GM21529 (cell line): ENCODE measurements around the gene MCM9.

Experiments used
- ATAC-seq: cut with Tn5 transposase; IDR thresholded peaks from one replicate; pipeline ENCODE4 v1.9.1; 2021; ENCODE audit not compliant: unreplicated experiment

Gene MCM9

GRCh38 chr6:118894425-118895260, 40.3 kb downstream of the MCM9 start:
- ATAC-seq: peak; percentile 30

GRCh38 chr6:118893807-118894424, 41.0 kb downstream of the MCM9 start, which contains the start of gene ASF1A:
TSS of gene ASF1A (plus strand) at chr6:118894152. CDS start at chr6:118894414, 262 bp downstream.
- peak; percentile 68 for ATAC-seq

GRCh38 chr6:118893064-118893806, 41.7 kb downstream of the MCM9 start:
- ATAC-seq: peak; percentile 17

- no peak for ATAC-seq
Observed at GRCh38 chr6:118892355-118892991, 42.5 kb downstream of the MCM9 start.

- peak; percentile 24 for ATAC-seq
Observed at GRCh38 chr6:118890997-118891790, 43.8 kb downstream of the MCM9 start.

- no peak for ATAC-seq
Observed at GRCh38 chr6:118889163-118889562, 45.8 kb downstream of the MCM9 start.

GRCh38 chr6:118886641-118887040, 48.3 kb downstream of the MCM9 start:
- no peak for ATAC-seq

- no peak for ATAC-seq
Observed at GRCh38 chr6:118882314-118882905, 52.5 kb downstream of the MCM9 start.

- ATAC-seq: peak; percentile 92
Observed at GRCh38 chr6:118881440-118882313, 53.3 kb downstream of the MCM9 start.

GRCh38 chr6:118877806-118878205, 57.2 kb downstream of the MCM9 start:
- no peak for ATAC-seq

- ATAC-seq: no peak
Observed at GRCh38 chr6:118876814-118877213, 58.1 kb downstream of the MCM9 start.

GRCh38 chr6:118876198-118876597, 58.8 kb downstream of the MCM9 start:
- ATAC-seq: no peak

GRCh38 chr6:118875672-118876071, 59.3 kb downstream of the MCM9 start:
- no peak for ATAC-seq

- ATAC-seq: no peak
Observed at GRCh38 chr6:118873239-118873638, 61.7 kb downstream of the MCM9 start.

- ATAC-seq: no peak
Observed at GRCh38 chr6:118872726-118873125, 62.2 kb downstream of the MCM9 start.

GRCh38 chr6:118872318-118872717, 62.6 kb downstream of the MCM9 start:
- ATAC-seq: no peak

- ATAC-seq: no peak
Observed at GRCh38 chr6:118871331-118871730, 63.6 kb downstream of the MCM9 start.

- ATAC-seq: no peak
Observed at GRCh38 chr6:118869894-118870589, 64.9 kb downstream of the MCM9 start.
